ENCODE data around the gene USP53.

DNA sequence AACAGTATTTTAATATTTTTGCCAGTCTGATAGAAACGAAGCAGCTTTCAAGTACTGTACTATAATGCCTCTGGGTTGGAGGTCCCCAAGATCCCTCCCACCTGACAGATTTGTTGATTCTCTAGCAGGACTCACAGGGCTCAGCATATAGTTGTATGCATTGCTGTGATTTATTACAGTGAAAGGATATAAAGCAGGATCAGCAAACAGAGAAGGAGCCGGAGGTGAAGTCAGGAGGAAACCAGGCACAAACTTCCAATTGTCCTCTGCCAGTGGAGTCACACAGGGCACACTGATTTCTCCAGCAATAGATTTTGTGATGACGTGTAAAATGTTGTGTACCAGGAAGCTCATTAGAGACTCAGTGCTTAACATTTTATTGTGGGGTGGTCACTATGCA, 19.0 kb downstream of the USP53 start:
- TF ChIP-seq, protein P1, sequence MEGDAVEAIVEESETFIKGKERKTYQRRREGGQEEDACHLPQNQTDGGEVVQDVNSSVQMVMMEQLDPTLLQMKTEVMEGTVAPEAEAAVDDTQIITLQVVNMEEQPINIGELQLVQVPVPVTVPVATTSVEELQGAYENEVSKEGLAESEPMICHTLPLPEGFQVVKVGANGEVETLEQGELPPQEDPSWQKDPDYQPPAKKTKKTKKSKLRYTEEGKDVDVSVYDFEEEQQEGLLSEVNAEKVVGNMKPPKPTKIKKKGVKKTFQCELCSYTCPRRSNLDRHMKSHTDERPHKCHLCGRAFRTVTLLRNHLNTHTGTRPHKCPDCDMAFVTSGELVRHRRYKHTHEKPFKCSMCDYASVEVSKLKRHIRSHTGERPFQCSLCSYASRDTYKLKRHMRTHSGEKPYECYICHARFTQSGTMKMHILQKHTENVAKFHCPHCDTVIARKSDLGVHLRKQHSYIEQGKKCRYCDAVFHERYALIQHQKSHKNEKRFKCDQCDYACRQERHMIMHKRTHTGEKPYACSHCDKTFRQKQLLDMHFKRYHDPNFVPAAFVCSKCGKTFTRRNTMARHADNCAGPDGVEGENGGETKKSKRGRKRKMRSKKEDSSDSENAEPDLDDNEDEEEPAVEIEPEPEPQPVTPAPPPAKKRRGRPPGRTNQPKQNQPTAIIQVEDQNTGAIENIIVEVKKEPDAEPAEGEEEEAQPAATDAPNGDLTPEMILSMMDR (IDR thresholded peaks at IDR 0.05; ENCODE audit: poor library complexity): no peak
- TF ChIP-seq EZH2phosphoT487 (IDR thresholded peaks at IDR 0.05; ENCODE audit: low read depth, severe bottlenecking, unreplicated experiment): no peak
- no peak for TF ChIP-seq EZH2 (IDR thresholded peaks at IDR 0.05; ENCODE audit: borderline replicate concordance)

Data from hepatocyte (in vitro differentiated cells).